OCI-LY3 (cell line): ENCODE results near the gene NLRC3.

ENCODE experiments used
- H2AFZ ChIP-seq: fragments of 200-600, 300-600 bp; shearing (Covaris generic); 2 replicates; pipeline ENCODE4 v1.6.0; 2014; ENCODE audit warnings: antibody characterized with exemption, low read depth, low read length
- H3K27ac ChIP-seq: fragments of 200-600, 300-600 bp; sonication (generic); 2 replicates; pipeline ENCODE4 v1.5.1; 2014; ENCODE audit warnings: mild to moderate bottlenecking, low read length, moderate library complexity, mixed read lengths
- H3K27me3 ChIP-seq: fragments of 200-600, 300-600 bp; sonication (generic); 2 replicates; pipeline ENCODE4 v1.6.1; 2014; ENCODE audit warnings: low read depth, low read length, mixed read lengths
- H3K36me3 ChIP-seq: fragments of 200-600, 300-600 bp; sonication (generic); replicated peaks from 2 replicates; pipeline ENCODE3; 2014; ENCODE audit warnings: low read depth, low read length, mixed read lengths
- H3K4me1 ChIP-seq: fragments of 300-600, 200-600 bp; sonication (generic); 2 replicates; pipeline ENCODE4 v1.6.1; 2014; ENCODE audit warnings: low read length, mixed read lengths
- H3K4me2 ChIP-seq: fragments of 200-600, 300-600 bp; sonication (generic); 2 replicates; pipeline ENCODE4 v1.6.1; 2014; ENCODE audit warnings: low read length, mixed read lengths
- H3K4me3 ChIP-seq: fragments of 300-600, 200-600 bp; sonication (generic); 2 replicates; pipeline ENCODE4 v1.5.1; 2014; ENCODE audit warnings: antibody characterized with exemption, mild to moderate bottlenecking, low read length, moderate library complexity
- H3K79me2 ChIP-seq: fragments of 300-600, 200-600 bp; shearing (Covaris generic); 2 replicates; pipeline ENCODE4 v1.6.1; 2014; ENCODE audit warnings: mild to moderate bottlenecking, low read length, mixed read lengths
- H3K9ac ChIP-seq: fragments of 300-600, 200-600 bp; shearing (Covaris generic); 2 replicates; pipeline ENCODE4 v1.6.0; 2014; ENCODE audit warnings: mild to moderate bottlenecking, low read length, moderate library complexity
- H3K9me3 ChIP-seq: fragments of 200-600, 300-600 bp; shearing (Covaris generic); 2 replicates; pipeline ENCODE4 v1.6.1; 2014; ENCODE audit warnings: low read length, mixed read lengths; ENCODE audit not compliant: insufficient read depth
- H4K20me1 ChIP-seq: fragments of 200-600, 300-600 bp; sonication (generic); 2 replicates; pipeline ENCODE4 v1.6.1; 2016; ENCODE audit warnings: low read length, mixed read lengths; ENCODE audit not compliant: insufficient read depth
- EZH2phosphoT487 ChIP-seq: fragments of 200-600 bp; shearing (Covaris generic); IDR thresholded peaks from 2 replicates; pipeline ENCODE4 v1.6.1; 2018; ENCODE audit warnings: antibody characterized with exemption, mixed run types, low read depth
- TF ChIP-seq, protein P1 (sequence below): fragments of 200-600, 300-600 bp; sonication (generic); IDR thresholded peaks from 2 replicates; pipeline ENCODE4 v1.5.1; 2014; ENCODE audit warnings: antibody characterized with exemption, low read length, low read depth

The NLRC3 gene

DNA sequence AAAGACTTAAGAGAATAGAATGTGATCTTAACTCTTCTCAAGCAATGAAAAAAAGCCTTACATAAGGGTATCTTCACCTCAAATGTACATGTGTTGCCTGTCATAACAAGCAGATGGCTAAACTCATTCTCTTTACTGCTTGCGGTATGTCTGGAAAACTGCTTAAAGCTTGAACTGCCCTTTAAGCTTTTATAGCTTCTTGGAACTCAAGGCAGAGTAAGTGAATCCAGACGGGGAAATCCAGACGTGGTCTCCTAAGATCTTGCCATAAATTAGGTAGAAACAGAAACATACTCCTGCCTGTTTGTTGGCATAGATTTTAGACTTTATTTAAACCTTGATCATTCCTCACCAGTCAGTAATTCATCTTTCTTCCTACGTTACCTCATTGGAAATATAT, 56.8 kb downstream of the NLRC3 start:
- no peak overlapping the region for H3K27ac ChIP-seq
- H2AFZ ChIP-seq, result no peak overlapping the region
- TF ChIP-seq, protein P1, sequence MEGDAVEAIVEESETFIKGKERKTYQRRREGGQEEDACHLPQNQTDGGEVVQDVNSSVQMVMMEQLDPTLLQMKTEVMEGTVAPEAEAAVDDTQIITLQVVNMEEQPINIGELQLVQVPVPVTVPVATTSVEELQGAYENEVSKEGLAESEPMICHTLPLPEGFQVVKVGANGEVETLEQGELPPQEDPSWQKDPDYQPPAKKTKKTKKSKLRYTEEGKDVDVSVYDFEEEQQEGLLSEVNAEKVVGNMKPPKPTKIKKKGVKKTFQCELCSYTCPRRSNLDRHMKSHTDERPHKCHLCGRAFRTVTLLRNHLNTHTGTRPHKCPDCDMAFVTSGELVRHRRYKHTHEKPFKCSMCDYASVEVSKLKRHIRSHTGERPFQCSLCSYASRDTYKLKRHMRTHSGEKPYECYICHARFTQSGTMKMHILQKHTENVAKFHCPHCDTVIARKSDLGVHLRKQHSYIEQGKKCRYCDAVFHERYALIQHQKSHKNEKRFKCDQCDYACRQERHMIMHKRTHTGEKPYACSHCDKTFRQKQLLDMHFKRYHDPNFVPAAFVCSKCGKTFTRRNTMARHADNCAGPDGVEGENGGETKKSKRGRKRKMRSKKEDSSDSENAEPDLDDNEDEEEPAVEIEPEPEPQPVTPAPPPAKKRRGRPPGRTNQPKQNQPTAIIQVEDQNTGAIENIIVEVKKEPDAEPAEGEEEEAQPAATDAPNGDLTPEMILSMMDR, result no peak
- TF ChIP-seq EZH2phosphoT487, result no peak

DNA sequence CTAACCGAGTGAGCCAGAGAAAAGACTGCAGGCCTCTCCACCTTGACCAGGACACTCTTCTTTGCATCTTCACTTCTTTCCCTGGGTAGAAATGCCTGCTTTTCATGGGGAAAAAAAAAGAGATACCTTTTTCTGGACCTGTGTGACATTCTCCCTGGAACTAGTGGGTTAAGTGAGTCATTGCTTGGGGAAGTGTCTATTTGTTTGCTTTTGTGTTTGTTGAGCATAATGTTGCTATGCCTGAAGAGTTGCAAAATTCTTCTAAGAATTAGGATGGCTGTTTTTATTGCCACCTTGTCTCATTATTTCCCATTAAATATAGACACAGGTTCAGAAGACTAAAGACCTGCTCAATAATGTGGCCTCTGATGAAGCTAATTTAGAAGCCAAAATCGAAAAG, 57.6 kb downstream of the NLRC3 start:
- Histone ChIP-seq H3K27ac (no peak overlapping the region), H3K4me3 (no peak overlapping the region), H4K20me1 (no peaks in the 10 kb centered on the region), H3K79me2 (no peaks in the 10 kb centered on the region), H3K36me3 (peaks cover 9% of the 10 kb centered on the region), H3K9ac (no peak overlapping the region), H3K4me2 (no peak overlapping the region), H3K27me3 (no peaks in the 10 kb centered on the region), H2AFZ (no peak overlapping the region), H3K4me1 (no peaks in the 10 kb centered on the region), H3K9me3 (no peaks in the 10 kb centered on the region)
- TF ChIP-seq, protein P1, result no peak
- TF ChIP-seq EZH2phosphoT487, result no peak

More for the DNA sequence above, 56.8 kb downstream of the NLRC3 start:
- no peaks in the 10 kb centered on the region for H3K27me3 ChIP-seq
- no peak overlapping the region for H3K9ac ChIP-seq
- H3K79me2 ChIP-seq, result no peaks in the 10 kb centered on the region
- no peaks in the 10 kb centered on the region for H3K4me1 ChIP-seq
- peaks cover 9% of the 10 kb centered on the region for H3K36me3 ChIP-seq
- H3K4me2 ChIP-seq, result no peak overlapping the region
- H3K4me3 ChIP-seq, result no peak overlapping the region
- H4K20me1 ChIP-seq, result no peaks in the 10 kb centered on the region
- no peaks in the 10 kb centered on the region for H3K9me3 ChIP-seq

DNA sequence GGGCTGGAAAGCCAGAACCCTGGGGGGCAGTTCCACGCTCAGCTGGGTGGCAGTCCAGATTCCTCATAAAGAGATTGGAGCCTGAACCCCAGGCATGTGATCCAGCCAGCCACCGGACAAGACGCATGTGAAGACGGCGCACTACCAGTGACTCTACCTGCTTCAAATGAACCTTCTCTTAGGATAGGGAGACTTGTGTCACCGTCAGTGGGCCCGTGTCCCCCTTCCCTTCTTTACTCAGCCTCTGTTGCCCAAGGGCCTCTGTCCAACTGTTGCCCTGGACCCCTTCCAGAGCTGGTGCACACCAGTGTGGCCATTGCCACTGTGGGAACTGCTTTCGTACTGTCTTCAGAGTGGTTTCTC, 58.2 kb downstream of the NLRC3 start:
- H2AFZ ChIP-seq, result no peak overlapping the region
- H3K9me3 ChIP-seq, result no peaks in the 10 kb centered on the region
- TF ChIP-seq, protein P1, result no peak
- no peak for TF ChIP-seq EZH2phosphoT487
- H3K36me3 ChIP-seq, result peaks cover 13% of the 10 kb centered on the region
- no peaks in the 10 kb centered on the region for H4K20me1 ChIP-seq
- no peaks in the 10 kb centered on the region for H3K27me3 ChIP-seq
- H3K4me2 ChIP-seq, result no peak overlapping the region
- no peak overlapping the region for H3K27ac ChIP-seq
- no peak overlapping the region for H3K4me3 ChIP-seq
- no peaks in the 10 kb centered on the region for H3K79me2 ChIP-seq
- H3K9ac ChIP-seq, result no peak overlapping the region
- no peaks in the 10 kb centered on the region for H3K4me1 ChIP-seq

DNA sequence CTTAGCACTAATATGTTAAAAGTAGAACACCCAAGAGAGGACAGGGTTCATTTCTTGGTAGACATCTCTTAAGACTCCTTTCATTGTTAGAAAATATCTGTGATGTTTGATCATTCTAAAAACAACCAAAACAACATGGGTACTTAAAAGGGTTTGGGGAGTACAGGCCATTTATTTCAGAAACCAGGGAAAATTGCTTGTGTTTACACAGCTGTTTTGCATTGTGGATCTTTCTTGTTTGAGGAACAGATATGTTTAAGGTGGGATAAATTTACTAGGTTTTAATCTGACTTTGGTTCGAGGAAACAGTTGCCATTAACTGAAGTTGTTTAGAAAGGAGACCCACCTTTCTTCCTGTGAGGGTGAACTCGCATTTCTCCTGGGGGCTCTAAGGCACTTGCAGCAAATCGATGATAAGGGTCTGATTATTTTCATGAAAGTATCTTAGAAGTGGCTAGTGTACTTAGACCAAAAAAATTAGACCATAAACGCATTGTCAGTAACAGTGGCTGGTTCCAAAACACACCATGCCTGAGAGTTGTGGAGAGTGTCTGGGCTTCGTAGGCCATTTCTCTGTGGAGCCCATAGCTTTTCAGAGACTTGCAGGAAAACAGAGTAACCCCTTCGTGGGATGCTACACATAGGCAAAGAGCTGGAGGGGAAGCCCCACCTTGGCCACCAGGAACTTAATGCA, 58.8 kb downstream of the NLRC3 start:
- H4K20me1 ChIP-seq, result no peaks in the 10 kb centered on the region
- no peak for TF ChIP-seq EZH2phosphoT487
- TF ChIP-seq, protein P1, result no peak
- H3K36me3 ChIP-seq, result peaks cover 14% of the 10 kb centered on the region
- no peaks in the 10 kb centered on the region for H3K9me3 ChIP-seq
- H3K79me2 ChIP-seq, result no peaks in the 10 kb centered on the region
- no peak overlapping the region for H3K4me2 ChIP-seq
- no peak overlapping the region for H3K27ac ChIP-seq
- H3K4me3 ChIP-seq, result no peak overlapping the region
- H3K27me3 ChIP-seq, result no peaks in the 10 kb centered on the region
- no peaks in the 10 kb centered on the region for H3K4me1 ChIP-seq
- no peak overlapping the region for H3K9ac ChIP-seq
- no peak overlapping the region for H2AFZ ChIP-seq
